GM12865 (cell line): ENCODE measurements around the gene CDH23.

Experiments used
- DNase-seq: peaks from one replicate; pipeline ENCODE4 v3.0.0; 2010; ENCODE audit warnings: low read depth
- H3K4me3 ChIP-seq: 2 replicates; pipeline ENCODE4 v1.5.1; 2011; ENCODE audit warnings: mild to moderate bottlenecking, low read depth, low read length, control low read depth
- CTCF ChIP-seq: IDR thresholded peaks from 2 replicates; pipeline ENCODE4 v1.5.1; 2011; ENCODE audit warnings: low read length, control low read depth, low read depth, inconsistent platforms; ENCODE audit not compliant: insufficient read depth; ENCODE audit errors: missing control alignments

CDH23 gene

GRCh38 chr10:71747039-71747531 lies 350.4 kb downstream of the CDH23 start:
- no peak overlapping the region for H3K4me3 ChIP-seq
- TF ChIP-seq CTCF: no peak
- DNase-seq: no peak

DNA sequence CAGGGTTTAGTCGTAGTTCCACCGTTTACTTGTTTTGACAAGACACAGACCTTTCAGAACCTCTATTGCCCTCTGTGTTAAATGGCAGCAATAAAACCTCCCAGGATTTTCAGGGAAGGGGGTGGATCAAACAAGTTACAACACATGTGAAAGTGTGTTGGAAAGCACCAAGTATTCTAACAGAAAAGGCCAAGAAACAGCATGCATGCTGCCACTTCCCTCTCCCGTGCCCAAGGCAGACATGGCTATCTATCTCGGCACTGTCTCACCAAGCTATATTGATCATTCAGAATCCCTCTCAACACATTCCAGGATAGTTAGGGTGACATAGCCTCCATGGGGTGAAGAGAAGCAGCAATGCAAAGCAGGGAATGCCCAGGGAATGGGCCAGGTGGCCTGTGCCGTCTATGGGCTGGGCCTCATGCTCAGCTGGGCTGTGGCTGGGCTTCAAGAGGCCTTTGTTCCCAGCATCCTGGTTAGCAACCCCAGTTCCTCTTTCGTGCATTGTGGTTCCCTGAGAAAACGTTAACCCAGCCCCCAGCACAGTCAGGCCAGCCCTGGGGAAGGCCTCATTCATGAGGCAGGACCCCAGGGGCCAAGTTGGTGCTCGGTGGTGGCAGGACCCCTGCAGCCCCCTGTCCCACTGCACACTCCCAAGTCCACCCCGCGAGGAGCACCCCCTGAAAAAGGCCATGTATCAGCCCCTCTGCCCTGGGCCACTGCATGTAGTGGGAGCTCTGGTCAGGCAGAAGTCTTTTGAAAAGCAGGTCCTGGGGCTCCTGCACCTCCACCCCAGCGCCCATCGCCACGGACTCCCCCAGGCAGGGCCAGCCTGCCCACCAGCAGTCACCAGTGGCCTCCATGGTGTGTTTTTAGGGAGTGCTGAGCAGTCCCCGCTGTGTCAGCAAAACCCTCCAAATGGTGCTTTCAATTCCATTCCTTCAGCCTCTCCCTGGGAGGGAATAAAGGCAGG lies 351.1 kb downstream of the CDH23 start:
- no peak overlapping the region for H3K4me3 ChIP-seq
- peak; percentile 72 for DNase-seq
- TF ChIP-seq CTCF: no peak

GRCh38 chr10:71748671-71749191 lies 352.0 kb downstream of the CDH23 start:
- DNase-seq: peak; percentile 83
- TF ChIP-seq CTCF: no peak

DNA sequence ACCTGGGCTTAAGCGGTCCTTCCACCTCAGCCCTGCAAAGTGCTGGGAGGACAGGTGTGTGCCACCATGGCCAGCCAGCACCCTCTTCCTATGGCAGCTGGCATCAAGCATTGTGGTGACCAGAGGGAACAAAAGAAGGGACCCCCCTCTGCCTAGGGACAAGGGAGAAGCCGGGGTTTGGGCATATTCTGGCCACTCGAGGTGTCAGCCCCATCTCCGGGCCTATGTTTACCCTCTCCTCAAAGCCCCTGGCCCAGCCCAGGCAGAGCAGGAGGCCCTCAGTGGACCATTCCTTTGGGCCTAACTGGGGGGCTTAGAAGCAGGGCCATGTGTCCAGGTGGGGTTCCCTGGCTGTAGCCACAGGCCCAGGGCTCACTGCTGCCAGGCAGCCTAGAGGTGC lies 352.7 kb downstream of the CDH23 start:
- no peak for DNase-seq
- no peak overlapping the region for H3K4me3 ChIP-seq

More at GRCh38 chr10:71748671-71749191, 352.0 kb downstream of the CDH23 start:
- H3K4me3 ChIP-seq: no peak overlapping the region

DNA sequence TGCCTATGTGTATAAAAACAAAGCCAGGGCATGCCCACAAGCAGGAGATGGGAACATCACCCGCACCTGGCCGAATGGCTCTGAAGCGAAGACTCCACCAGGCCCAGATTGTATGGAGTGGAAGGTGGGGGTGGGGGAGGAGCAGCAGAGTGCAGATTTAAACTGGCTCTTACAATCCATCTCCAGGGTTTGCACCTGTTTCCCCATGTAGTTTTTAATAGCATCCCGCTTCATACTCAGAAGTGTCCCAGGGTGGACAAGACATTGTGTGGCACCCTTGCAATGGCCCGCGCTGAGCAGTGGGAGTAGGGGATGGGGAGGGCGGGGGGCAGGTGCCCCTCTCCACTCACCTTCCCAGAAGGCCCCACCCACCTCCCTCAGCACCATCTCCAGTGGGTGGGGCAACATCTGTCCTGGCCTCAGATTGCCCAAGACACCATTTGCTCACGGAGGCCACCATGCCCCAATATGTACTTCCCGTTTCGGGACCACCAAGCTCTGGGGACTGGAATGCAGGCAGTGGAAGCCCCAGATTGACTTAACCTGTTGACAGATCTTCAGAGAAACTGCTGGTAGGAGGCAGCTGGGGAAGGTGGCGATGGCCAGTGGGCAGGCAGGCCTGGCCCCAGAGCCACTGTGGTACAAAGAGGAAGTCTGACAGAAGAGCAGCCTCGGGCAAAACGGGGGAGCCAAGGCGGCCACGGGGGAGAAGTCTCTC lies 353.6 kb downstream of the CDH23 start:
- DNase-seq: no peak
- no peak for TF ChIP-seq CTCF

More for the DNA sequence above, 352.7 kb downstream of the CDH23 start:
- TF ChIP-seq CTCF: no peak

DNA sequence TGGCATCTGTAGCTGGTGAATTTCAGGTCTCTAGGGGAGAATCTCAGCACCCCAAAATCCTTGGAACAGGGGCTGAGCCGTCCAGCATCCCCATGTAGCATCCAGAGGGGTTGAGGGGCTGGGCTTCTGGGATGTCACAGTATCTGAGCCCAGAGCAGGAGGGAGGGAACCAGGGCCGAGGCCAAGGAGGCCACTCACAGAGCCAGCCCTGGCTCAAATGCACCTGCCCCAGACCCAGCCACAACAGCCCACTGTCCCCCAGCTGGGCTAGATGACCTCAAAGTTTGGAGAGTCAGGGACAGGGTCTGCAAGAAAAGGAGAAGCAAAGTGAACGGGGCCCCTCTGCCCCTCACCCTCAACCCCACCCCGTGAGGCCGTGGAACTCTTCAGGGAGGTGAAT lies 354.3 kb downstream of the CDH23 start:
- TF ChIP-seq CTCF: no peak
- no peak overlapping the region for H3K4me3 ChIP-seq
- DNase-seq: no peak

More for the DNA sequence above, 353.6 kb downstream of the CDH23 start:
- H3K4me3 ChIP-seq: no peak overlapping the region
